NCI-H2107 (cell line): ENCODE measurements around the gene LRRFIP2.
"Not testable (repeated sequence)": the region's sequence is repeated elsewhere in the genome, so short reads cannot be mapped to it uniquely, and the experiment has no call there.

Experiments used
- DNase-seq: peaks from one replicate; lab custom pipeline; 2025; lab: John Stamatoyannopoulos, UW

LRRFIP2 gene

GRCh38 chr3:37058117-37058516, 116.3 kb downstream of the LRRFIP2 start:
- no peak for DNase-seq

GRCh38 chr3:37056826-37057225, 117.6 kb downstream of the LRRFIP2 start:
- DNase-seq = no peak

GRCh38 chr3:37055077-37055476, 119.3 kb downstream of the LRRFIP2 start:
- not testable (repeated sequence) for DNase-seq

- DNase-seq = no peak
Observed at GRCh38 chr3:37054370-37054769, 120.0 kb downstream of the LRRFIP2 start.

GRCh38 chr3:37053753-37054152, 120.6 kb downstream of the LRRFIP2 start:
- DNase-seq = no peak

- no peak for DNase-seq
Observed at GRCh38 chr3:37053337-37053736, 121.0 kb downstream of the LRRFIP2 start.

GRCh38 chr3:37052860-37053259, 121.5 kb downstream of the LRRFIP2 start:
- DNase-seq = no peak

GRCh38 chr3:37050282-37050681, 124.1 kb downstream of the LRRFIP2 start:
- no peak for DNase-seq

- DNase-seq = not testable (repeated sequence)
Observed at GRCh38 chr3:37042712-37043111, 131.7 kb downstream of the LRRFIP2 start.

GRCh38 chr3:37041546-37042195, 132.7 kb downstream of the LRRFIP2 start:
- DNase-seq = no peak

- DNase-seq = no peak
Observed at GRCh38 chr3:37040231-37040630, 134.2 kb downstream of the LRRFIP2 start.

GRCh38 chr3:37039161-37039846, 135.1 kb downstream of the LRRFIP2 start:
- DNase-seq = no peak

GRCh38 chr3:37037352-37037751, 137.0 kb downstream of the LRRFIP2 start:
- no peak for DNase-seq

GRCh38 chr3:37032961-37033360, 141.4 kb downstream of the LRRFIP2 start:
- DNase-seq = no peak

GRCh38 chr3:37031096-37031682, 143.2 kb downstream of the LRRFIP2 start:
- DNase-seq = no peak

GRCh38 chr3:37030588-37030987, 143.8 kb downstream of the LRRFIP2 start:
- no peak for DNase-seq

- no peak for DNase-seq
Observed at GRCh38 chr3:37029516-37030163, 144.7 kb downstream of the LRRFIP2 start.

GRCh38 chr3:37029111-37029510, 145.3 kb downstream of the LRRFIP2 start:
- DNase-seq = no peak

GRCh38 chr3:37028329-37028728, 146.1 kb downstream of the LRRFIP2 start:
- no peak for DNase-seq

GRCh38 chr3:37026851-37027250, 147.5 kb downstream of the LRRFIP2 start:
- DNase-seq = no peak

GRCh38 chr3:37025561-37026335, 148.6 kb downstream of the LRRFIP2 start:
- no peak for DNase-seq

GRCh38 chr3:37024820-37025405, 149.5 kb downstream of the LRRFIP2 start:
- no peak for DNase-seq
